Measurements from ENCODE around the gene UNK. TPM values are rescaled to one million over a fixed set of nuclear protein-coding genes. Genes with fewer than 3 reads are reported as not detected.
"Not testable (repeated sequence)": the region's sequence is repeated elsewhere in the genome, so short reads cannot be mapped to it uniquely, and the experiment has no call there.

Gene UNK
- total RNA-seq, 1 donor from 2014 or later: 16.7 TPM

GRCh38 chr17:75868730-75869281 lies 84.2 kb downstream of the UNK start:
- H3K4me2 ChIP-seq (ENCODE audit: low read length); H3K4me1 Mint-ChIP-seq (ENCODE audit: low read depth, unreplicated experiment); FAIRE-seq; H3K9ac ChIP-seq (ENCODE audit: low read length); H2AFZ ChIP-seq (ENCODE audit: low read depth, low read length); H4K20me1 ChIP-seq (ENCODE audit: insufficient read depth, low read length); H3K4me3 Mint-ChIP-seq (ENCODE audit: unreplicated experiment); H3K27me3 Mint-ChIP-seq (ENCODE audit: low read depth, unreplicated experiment); H3K4me3 ChIP-seq (ENCODE audit: insufficient read depth, low read depth, low read length); DNase-seq (ENCODE audit: low read depth); H3K27me3 ChIP-seq (ENCODE audit: insufficient read depth, low read length); H3K9me3 ChIP-seq (ENCODE audit: insufficient read depth, low read depth, low read length); H3K9me3 Mint-ChIP-seq (ENCODE audit: unreplicated experiment); H3K36me3 ChIP-seq (ENCODE audit: insufficient read depth, low read length); H3K27ac Mint-ChIP-seq (ENCODE audit: unreplicated experiment); H3K79me2 ChIP-seq (ENCODE audit: insufficient read depth, low read length); H3K27ac ChIP-seq (ENCODE audit: low read depth, low read length); H3K36me3 Mint-ChIP-seq (ENCODE audit: low read depth, unreplicated experiment): not testable (repeated sequence)
- H3K4me1 ChIP-seq (ENCODE audit: insufficient read depth, low read length): peaks cover 28% of the 10 kb centered on the region

- Histone ChIP-seq H3K27me3 (ENCODE audit: insufficient read depth, low read length) (no peaks in the 10 kb centered on the region), H3K4me3 (ENCODE audit: insufficient read depth, low read depth, low read length) (no peak overlapping the region), H3K9me3 (ENCODE audit: insufficient read depth, low read depth, low read length) (no peaks in the 10 kb centered on the region), H3K79me2 (ENCODE audit: insufficient read depth, low read length) (no peaks in the 10 kb centered on the region), H3K4me1 (ENCODE audit: insufficient read depth, low read length) (peaks cover 23% of the 10 kb centered on the region), H3K27ac (ENCODE audit: low read depth, low read length) (no peak overlapping the region), H3K36me3 (ENCODE audit: insufficient read depth, low read length) (no peaks in the 10 kb centered on the region), H3K9ac (ENCODE audit: low read length) (no peak overlapping the region), H4K20me1 (ENCODE audit: insufficient read depth, low read length) (no peaks in the 10 kb centered on the region), H2AFZ (ENCODE audit: low read depth, low read length) (peak overlapping the region; percentile 49), H3K4me2 (ENCODE audit: low read length) (peak overlapping the region; percentile 18)
- Mint-ChIP-seq H3K9me3 (ENCODE audit: unreplicated experiment) (no peaks in the 10 kb centered on the region), H3K27me3 (ENCODE audit: low read depth, unreplicated experiment) (no peaks in the 10 kb centered on the region), H3K36me3 (ENCODE audit: low read depth, unreplicated experiment) (peaks cover 2% of the 10 kb centered on the region), H3K27ac (ENCODE audit: unreplicated experiment) (no peak overlapping the region), H3K4me1 (ENCODE audit: low read depth, unreplicated experiment) (peaks cover 6% of the 10 kb centered on the region), H3K4me3 (ENCODE audit: unreplicated experiment) (no peak overlapping the region)
- DNase-seq (ENCODE audit: low read depth): no peak
- no peak for FAIRE-seq
- no peak for TF ChIP-seq EZH2 (IDR thresholded peaks at IDR 0.05; ENCODE audit: insufficient read depth, low read length)
- no peak for TF ChIP-seq CTCF (IDR thresholded peaks at IDR 0.05; ENCODE audit: insufficient read depth, low read depth, low read length)
Observed at GRCh38 chr17:75869282-75870141, 84.9 kb downstream of the UNK start.

GRCh38 chr17:75870228-75870627 lies 85.6 kb downstream of the UNK start:
- H3K36me3 Mint-ChIP-seq (ENCODE audit: low read depth, unreplicated experiment); H3K27ac Mint-ChIP-seq (ENCODE audit: unreplicated experiment); H3K9ac ChIP-seq (ENCODE audit: low read length); DNase-seq (ENCODE audit: low read depth); H3K36me3 ChIP-seq (ENCODE audit: insufficient read depth, low read length); H3K4me1 Mint-ChIP-seq (ENCODE audit: low read depth, unreplicated experiment); H3K27me3 ChIP-seq (ENCODE audit: insufficient read depth, low read length); H3K4me3 ChIP-seq (ENCODE audit: insufficient read depth, low read depth, low read length); H3K9me3 ChIP-seq (ENCODE audit: insufficient read depth, low read depth, low read length); H3K4me2 ChIP-seq (ENCODE audit: low read length); H3K9me3 Mint-ChIP-seq (ENCODE audit: unreplicated experiment); H3K27me3 Mint-ChIP-seq (ENCODE audit: low read depth, unreplicated experiment); FAIRE-seq; H3K27ac ChIP-seq (ENCODE audit: low read depth, low read length); H3K4me3 Mint-ChIP-seq (ENCODE audit: unreplicated experiment); H4K20me1 ChIP-seq (ENCODE audit: insufficient read depth, low read length); H3K79me2 ChIP-seq (ENCODE audit: insufficient read depth, low read length): not testable (repeated sequence)
- Histone ChIP-seq H3K4me1 (ENCODE audit: insufficient read depth, low read length) (peaks cover 20% of the 10 kb centered on the region), H2AFZ (ENCODE audit: low read depth, low read length) (peak overlapping the region; percentile 49)

Measured in astrocyte (in vitro differentiated cells and primary cell).